NCI-H2029 treated with DMSO at 0.1 percent for 48 hours (cell line): ENCODE results near the gene PEX19.

Source experiments
- DNase-seq: peaks from one replicate; lab custom pipeline; 2025; lab: John Stamatoyannopoulos, UW

Gene PEX19

DNA sequence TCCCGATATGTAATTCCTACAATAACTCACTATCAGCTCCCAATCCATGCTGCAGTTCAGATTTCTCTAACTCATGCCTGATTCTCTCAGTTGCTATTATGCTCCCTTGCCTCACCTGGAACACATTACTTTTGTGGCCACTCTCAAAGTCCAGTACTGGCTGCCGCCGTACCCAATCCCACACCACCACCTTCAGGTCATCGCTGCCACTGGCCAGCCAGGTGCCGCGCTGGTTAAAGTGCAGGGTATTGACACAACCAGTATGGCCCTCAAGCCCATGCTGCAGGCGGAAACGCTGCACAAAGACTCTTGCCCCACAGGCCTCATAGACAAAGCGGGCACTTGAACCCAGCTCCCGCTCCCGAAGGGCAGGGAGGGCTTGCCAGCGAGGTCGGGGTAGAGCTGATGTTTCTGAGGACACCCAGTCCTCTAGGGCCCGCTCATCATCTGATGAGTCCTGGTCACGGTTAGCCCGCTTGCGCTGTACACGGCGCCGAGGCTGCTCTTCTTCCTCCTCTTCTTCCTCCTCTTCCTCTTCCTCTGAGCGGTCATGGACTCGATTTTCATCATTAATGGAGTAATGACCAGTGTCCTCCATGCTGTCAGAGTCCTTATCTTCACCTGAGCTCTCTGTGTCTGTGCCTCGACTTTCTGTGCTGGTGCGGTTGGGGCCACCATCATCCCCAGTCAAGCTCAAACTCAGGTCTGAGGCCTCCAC, 45.2 kb downstream of the PEX19 start:
- DNase-seq = no peak

DNA sequence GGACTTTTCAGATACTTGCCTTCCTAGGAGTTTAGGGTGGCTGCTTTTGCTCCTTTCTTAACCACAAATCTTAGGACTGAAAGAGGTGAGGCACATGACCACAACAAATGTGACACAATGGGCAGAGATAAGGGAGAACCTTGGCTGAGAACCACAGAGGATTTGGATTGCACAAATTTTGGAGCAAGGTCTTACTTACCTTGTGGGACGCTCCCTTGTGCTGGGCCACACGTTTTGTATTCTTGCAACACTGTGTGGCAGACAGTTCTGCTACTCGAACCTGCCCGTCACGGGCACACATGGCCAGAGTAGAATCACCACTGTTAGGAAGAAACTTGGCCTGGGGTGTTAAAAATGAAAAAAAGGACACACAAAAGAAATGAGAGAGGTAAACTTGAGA, 46.5 kb downstream of the PEX19 start:
- DNase-seq = no peak

DNA sequence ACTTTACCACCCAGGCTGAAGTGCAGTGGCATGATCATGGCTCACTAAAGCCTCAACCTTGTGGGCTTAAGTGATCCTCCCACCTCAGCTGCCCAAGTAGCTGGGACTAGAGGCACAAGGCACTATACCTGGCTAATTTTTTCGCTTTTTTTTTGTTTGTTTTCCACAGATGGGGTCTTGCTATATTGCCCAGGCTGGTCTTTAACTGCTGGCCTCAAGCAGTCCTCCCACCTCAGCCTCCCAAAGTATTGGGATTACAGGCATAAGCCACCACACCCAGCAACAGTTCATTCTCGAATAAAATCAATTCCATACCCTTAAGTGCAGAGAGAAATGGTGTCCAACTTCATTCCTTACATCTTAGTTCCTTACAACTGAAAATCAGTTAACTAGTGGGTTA, 47.4 kb downstream of the PEX19 start:
- DNase-seq = no peak

DNA sequence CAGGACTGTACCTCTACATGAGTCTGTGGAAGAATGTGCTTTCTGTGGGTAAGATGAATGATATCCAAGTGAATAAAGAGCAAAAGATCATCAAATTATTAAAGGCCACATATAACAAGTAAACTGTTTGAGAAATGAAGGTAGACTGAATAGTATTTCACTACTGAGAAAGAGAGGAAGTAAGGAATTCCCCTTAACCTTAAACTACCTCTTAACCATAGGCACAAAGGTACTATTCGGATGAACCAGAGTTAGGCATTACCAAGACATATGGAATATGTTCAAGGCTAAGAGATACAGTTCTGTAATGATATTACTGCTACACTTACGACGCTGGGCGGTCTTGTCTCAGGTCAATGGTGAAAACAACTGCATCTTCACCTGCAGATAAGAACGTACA, 48.1 kb downstream of the PEX19 start:
- no peak for DNase-seq

DNA sequence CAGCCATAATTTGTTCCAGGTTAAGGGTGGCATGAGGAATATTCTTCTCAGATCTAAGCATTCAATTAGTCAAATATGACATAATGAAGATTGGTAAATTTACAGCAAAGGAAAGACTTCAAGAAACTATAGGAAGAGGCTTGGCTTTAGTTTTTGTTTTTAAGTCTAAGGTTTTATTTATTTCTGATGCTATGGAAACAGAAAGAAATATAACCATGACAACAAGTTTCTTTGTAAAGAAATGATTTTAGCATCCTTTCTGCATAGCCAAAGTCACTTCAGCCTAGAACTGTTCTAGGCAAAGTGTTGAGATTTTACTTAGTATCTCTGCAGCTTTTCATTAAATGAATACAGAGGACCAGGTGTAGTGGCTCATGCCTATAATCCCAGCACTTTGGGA, 52.0 kb downstream of the PEX19 start:
- DNase-seq = no peak

DNA sequence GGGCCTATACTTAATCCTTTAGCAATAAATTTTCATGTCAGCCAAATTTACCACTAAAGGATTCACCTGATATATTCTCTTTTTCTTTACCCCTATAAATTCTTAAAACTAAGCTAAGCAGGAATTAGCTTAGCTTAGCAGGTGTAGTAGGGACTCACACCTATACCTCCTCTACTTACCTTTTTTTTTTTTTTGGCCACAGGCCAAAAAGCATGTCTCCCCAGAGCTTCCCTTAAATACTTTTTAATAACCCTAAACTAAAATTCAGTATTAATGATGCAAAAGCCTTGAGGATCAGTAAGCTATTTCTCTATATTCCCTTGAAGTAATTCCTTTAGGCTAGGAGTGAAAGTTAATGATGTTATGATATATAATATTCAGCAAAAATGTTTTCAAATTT, 56.5 kb downstream of the PEX19 start:
- no peak for DNase-seq

DNA sequence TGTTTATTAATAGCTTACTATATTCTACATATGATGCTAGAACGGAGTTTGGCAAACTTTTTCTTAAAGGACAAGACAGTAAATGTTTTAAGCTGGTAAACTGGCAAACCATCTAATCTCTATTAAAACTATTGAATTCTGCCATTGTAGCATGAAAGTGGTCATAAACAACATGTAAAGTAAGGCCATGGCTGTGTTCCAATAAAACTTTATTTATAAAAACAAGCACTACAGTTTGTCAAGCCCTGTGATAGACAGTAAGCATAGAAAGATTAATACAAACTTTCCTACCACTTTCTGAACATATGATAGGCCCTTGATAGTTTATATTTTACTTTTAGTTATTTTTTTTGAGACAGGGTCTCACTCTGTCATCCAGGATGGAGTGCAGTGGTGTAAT, 57.4 kb downstream of the PEX19 start:
- DNase-seq = no peak

DNA sequence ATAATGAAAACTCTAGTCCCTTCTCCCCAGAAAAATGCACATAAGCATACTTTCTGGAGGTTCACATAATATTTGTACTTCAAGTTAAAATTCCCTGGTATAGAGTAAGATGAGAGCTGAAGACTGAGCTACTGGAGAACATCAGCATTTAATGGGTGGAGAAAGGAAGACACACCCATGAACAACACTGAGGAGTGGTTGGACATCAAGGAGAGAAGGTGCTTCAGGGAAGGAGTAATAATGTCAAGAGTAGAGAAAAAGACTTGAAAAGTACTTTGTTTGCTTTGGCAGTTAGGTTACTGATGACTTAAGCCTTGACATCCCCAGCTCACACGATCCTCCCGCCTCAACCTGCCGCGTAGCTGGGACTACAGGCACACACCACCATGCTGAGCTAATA, 57.9 kb downstream of the PEX19 start:
- no peak for DNase-seq
